Measurements from ENCODE around the gene PCBP3. TPM values are rescaled to one million over a fixed set of nuclear protein-coding genes. Genes with fewer than 3 reads are reported as not detected.
A peak's percentile ranks its signal among the peaks of the same experiment; 100 is the strongest.

The PCBP3 gene
- polyA plus RNA-seq, 1 experiment, result 1.6 TPM

GRCh38 chr21:45892156-45892915, 248.8 kb downstream of the PCBP3 start:
- POLR2A ChIA-PET, result interaction anchor here (0.7 kb wide), 1 partner anchor 15 kb away, joined by 6 read pairs; no protein-coding TSS in a partner anchor
- CTCF ChIA-PET, result interaction anchor here (1.0 kb wide), 1 partner anchor 30 kb away, joined by 3 read pairs; no protein-coding TSS in a partner anchor
- Histone ChIP-seq H3K9me3 (ENCODE audit: control insufficient read depth, insufficient read depth, low read length) (peaks cover 5% of the 10 kb centered on the region; the same call in 1 of the 2 replicates), H3K4me3 (ENCODE audit: low read depth, low read length) (no peak overlapping the region), H3K27me3 (ENCODE audit: control insufficient read depth, insufficient read depth, low read length) (peaks cover 15% of the 10 kb centered on the region), H3K27ac (ENCODE audit: low read depth, low read length) (no peak overlapping the region)
- TF ChIP-seq CTCF (IDR thresholded peaks at IDR 0.05; ENCODE audit: low read depth, low read length), result no peak
- no peak for DNase-seq (ENCODE audit: low read depth, low spot score)

GRCh38 chr21:45892916-45893739, 249.6 kb downstream of the PCBP3 start:
- no peak for TF ChIP-seq CTCF (IDR thresholded peaks at IDR 0.05; ENCODE audit: low read depth, low read length)
- CTCF ChIA-PET, result interaction anchor here (1.0 kb wide), 1 partner anchor 30 kb away, joined by 3 read pairs; no protein-coding TSS in a partner anchor
- DNase-seq (ENCODE audit: low read depth, low spot score), result no peak
- Histone ChIP-seq H3K27me3 (ENCODE audit: control insufficient read depth, insufficient read depth, low read length) (peaks cover 15% of the 10 kb centered on the region), H3K9me3 (ENCODE audit: control insufficient read depth, insufficient read depth, low read length) (peaks cover 5% of the 10 kb centered on the region; the same call in 1 of the 2 replicates), H3K27ac (ENCODE audit: low read depth, low read length) (no peak overlapping the region), H3K4me3 (ENCODE audit: low read depth, low read length) (no peak overlapping the region)
- POLR2A ChIA-PET, result interaction anchor here (0.7 kb wide), 1 partner anchor 16 kb away, joined by 6 read pairs; no protein-coding TSS in a partner anchor

DNA sequence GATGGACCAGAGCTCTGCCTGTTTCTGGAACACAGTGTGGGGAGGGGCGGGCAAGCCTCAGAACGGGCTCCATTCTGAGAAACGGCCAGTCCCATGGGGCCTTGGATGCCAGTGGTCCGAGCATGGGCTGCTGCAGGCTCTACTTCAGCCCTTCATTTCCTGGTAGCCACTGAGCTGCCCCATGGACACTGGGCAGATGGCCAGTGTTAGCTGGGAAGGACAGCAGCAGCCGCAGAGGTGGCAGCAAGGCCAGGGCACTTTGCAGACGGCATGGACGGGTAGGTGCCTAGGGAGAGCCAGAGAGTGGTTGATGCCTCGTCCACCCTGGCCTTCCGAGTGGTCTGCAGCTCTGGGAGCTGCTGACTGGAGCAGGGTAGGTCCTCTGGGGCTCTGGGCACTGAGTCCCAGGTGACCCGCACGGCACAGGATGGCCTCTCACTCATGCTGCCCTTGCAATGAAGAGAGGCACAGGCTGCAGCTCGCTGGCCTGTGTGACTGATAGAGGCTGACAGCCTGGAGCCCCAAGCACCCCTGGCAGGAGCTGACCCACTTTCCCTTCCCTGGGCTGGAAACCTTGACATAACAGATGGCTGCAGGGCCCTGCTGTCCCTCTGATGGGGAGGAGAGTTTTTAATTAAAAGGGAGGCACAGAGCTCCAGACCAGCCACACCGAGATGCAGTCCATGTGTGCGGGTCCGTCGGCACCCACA, 250.4 kb downstream of the PCBP3 start:
- no peak for DNase-seq (ENCODE audit: low read depth, low spot score)
- ChIA-PET POLR2A (no interaction called here), CTCF (no interaction called here)
- Histone ChIP-seq H3K27ac (ENCODE audit: low read depth, low read length) (peak overlapping the region; percentile 11), H3K27me3 (ENCODE audit: control insufficient read depth, insufficient read depth, low read length) (peaks cover 18% of the 10 kb centered on the region), H3K4me3 (ENCODE audit: low read depth, low read length) (no peak overlapping the region), H3K9me3 (ENCODE audit: control insufficient read depth, insufficient read depth, low read length) (peaks cover 5% of the 10 kb centered on the region; the same call in 1 of the 2 replicates)
- TF ChIP-seq CTCF (IDR thresholded peaks at IDR 0.05; ENCODE audit: low read depth, low read length), result no peak

DNA sequence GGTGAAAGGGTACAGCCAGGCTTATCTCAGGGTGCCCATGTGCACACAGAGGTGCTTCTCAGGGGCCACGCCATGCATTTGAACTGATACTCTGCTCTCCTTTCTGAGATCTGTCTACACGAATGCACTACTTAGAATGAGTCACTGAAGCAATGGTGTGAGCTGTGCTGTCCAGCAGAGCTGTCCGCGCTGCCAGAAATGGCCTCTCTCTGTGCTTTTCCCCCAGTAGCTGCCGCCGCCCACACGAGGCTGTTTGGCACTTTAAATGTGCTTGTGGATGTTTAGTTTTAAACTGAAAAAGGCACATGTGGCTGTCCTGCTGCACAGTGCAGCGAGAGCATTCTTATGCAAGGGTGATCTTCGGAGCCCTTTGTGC, 250.9 kb downstream of the PCBP3 start:
- POLR2A ChIA-PET, result no interaction called here
- peaks cover 5% of the 10 kb centered on the region; the same call in 1 of the 2 replicates for H3K9me3 ChIP-seq (ENCODE audit: control insufficient read depth, insufficient read depth, low read length)
- no peak overlapping the region for H3K4me3 ChIP-seq (ENCODE audit: low read depth, low read length)
- peak; percentile 46 for DNase-seq (ENCODE audit: low read depth, low spot score)
- CTCF ChIA-PET, result no interaction called here
- no peak for TF ChIP-seq CTCF (IDR thresholded peaks at IDR 0.05; ENCODE audit: low read depth, low read length)
- H3K27me3 ChIP-seq (ENCODE audit: control insufficient read depth, insufficient read depth, low read length), result peaks cover 16% of the 10 kb centered on the region
- peak overlapping the region; percentile 11 for H3K27ac ChIP-seq (ENCODE audit: low read depth, low read length)
